ENCODE results near the gene TEPSIN. TPM values are rescaled to one million over a fixed set of nuclear protein-coding genes. Genes with fewer than 3 reads are reported as not detected.

TEPSIN gene
- polyA plus RNA-seq, 1 donor (not counting 4 experiments of a cell fraction or from before 2014, with no cell fraction given) = 7.1 TPM

DNA sequence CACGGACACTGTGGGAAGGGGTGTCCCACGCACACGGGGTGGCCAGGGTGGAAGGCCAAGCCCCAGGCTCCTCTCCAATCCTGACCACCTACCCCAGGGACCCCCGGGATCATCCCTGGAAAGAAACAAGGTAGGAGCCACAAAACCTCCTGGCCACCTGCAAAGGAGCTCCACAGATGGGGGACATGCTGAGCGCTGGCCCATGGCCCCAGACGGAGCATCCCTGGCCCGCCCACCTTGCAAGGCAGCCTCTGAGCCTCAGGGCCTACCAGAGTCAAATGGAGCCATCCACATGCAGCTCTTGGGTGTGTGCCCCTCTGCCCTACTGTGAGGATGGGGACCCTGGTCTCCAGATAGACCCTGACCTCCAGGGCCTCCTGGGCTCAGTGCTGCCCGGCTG is 40.0 kb upstream of the TEPSIN start:
- Histone ChIP-seq H3K36me3 (ENCODE audit: control insufficient read depth in 2 of 2, extremely low read depth in 1 of 2, insufficient read depth in 2 of 2, low read length in 2 of 2) (peaks cover 15 to 29% of the 10 kb centered on the region in 2 experiments), H3K4me2 (ENCODE audit: control insufficient read depth, extremely low read depth, insufficient read depth, low read depth, low read length) (no peak overlapping the region), H3K9me3 (ENCODE audit: control insufficient read depth, low read depth, low read length) (no peaks in the 10 kb centered on the region), H3K9ac (ENCODE audit: control insufficient read depth, extremely low read depth, insufficient read depth, low read length) (no peak overlapping the region), H2AFZ (ENCODE audit: control insufficient read depth, low read length) (no peak overlapping the region), H4K20me1 (ENCODE audit: control insufficient read depth, extremely low read depth, insufficient read depth, low read length) (no peaks in the 10 kb centered on the region), H3K79me2 (ENCODE audit: control insufficient read depth, insufficient read depth, low read length) (no peaks in the 10 kb centered on the region), H3K9me1 (ENCODE audit: control insufficient read depth, extremely low read depth, insufficient read depth, low read length) (no peaks in the 10 kb centered on the region), H3K27me3 (ENCODE audit: control insufficient read depth, extremely low read depth, insufficient read depth, low read length) (no peaks in the 10 kb centered on the region), H3K27ac (ENCODE audit: control insufficient read depth, insufficient read depth, low read length) (no peak overlapping the region), H3K4me1 (ENCODE audit: control insufficient read depth, extremely low read depth, insufficient read depth, low read length) (no peaks in the 10 kb centered on the region), H3K4me3 (ENCODE audit: control insufficient read depth in 2 of 3, extremely low read depth in 1 of 3, insufficient read depth in 2 of 3, low read depth in 1 of 3, low read length in 3 of 3) (no peak overlapping the region)
- dilution Hi-C loops (cut with MboI; ENCODE audit: extremely low pct_ligation_motif_present, low sequenced_read_pairs) = no loop called here
- DNase-seq (ENCODE audit: low read depth, low spot score) = no peak
- TF ChIP-seq EZH2 (IDR thresholded peaks at IDR 0.05; ENCODE audit: low read length) = no peak
- TF ChIP-seq, protein P1, sequence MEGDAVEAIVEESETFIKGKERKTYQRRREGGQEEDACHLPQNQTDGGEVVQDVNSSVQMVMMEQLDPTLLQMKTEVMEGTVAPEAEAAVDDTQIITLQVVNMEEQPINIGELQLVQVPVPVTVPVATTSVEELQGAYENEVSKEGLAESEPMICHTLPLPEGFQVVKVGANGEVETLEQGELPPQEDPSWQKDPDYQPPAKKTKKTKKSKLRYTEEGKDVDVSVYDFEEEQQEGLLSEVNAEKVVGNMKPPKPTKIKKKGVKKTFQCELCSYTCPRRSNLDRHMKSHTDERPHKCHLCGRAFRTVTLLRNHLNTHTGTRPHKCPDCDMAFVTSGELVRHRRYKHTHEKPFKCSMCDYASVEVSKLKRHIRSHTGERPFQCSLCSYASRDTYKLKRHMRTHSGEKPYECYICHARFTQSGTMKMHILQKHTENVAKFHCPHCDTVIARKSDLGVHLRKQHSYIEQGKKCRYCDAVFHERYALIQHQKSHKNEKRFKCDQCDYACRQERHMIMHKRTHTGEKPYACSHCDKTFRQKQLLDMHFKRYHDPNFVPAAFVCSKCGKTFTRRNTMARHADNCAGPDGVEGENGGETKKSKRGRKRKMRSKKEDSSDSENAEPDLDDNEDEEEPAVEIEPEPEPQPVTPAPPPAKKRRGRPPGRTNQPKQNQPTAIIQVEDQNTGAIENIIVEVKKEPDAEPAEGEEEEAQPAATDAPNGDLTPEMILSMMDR (optimal IDR thresholded peaks at IDR 0.05 in 1 of 3, IDR thresholded peaks at IDR 0.05 in 1 of 3, conservative IDR thresholded peaks at IDR 0.05 in 1 of 3; ENCODE audit: extremely low read depth in 1 of 3, insufficient read depth in 2 of 3, low read length in 3 of 3) = no peak
- FAIRE-seq = no peak

DNA sequence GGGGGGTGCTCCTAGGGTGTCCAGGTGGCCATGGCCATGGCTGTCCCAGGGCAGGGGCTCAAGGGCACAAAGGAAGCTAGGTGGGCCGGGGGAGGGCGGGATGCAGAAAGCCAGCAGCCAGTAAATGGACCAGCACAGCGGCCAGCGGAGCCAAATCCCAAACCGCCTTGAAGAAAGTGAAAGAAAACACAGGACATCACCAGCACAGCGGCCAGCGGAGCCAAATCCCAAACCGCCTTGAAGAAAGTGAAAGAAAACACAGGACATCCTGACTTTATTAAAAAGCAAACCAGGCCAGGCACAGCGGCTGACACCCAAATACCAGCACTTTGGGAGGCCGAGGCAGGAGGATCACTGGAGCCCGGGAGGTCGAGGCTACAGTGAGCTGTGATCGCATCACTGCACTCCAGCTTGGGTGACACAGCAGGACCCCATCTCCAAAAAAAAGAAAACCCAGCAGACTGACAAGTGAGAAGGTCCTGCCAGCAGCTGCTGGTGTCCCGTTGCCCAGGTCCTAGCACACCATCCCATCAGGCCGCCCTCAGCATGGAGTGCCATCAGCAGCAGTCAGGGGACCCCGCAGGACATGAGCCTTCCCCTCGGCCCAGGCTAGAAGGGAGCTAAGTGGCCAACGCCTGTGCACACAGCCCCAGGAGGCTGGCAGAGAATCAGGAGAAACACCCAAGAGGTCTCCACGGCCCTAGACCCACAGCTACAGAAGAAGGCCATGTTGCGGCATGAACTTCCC is 39.3 kb upstream of the TEPSIN start:
- peaks cover 15 to 31% of the 10 kb centered on the region in 2 experiments for H3K36me3 ChIP-seq (ENCODE audit: control insufficient read depth in 2 of 2, extremely low read depth in 1 of 2, insufficient read depth in 2 of 2, low read length in 2 of 2)
- no peak for FAIRE-seq
- H3K27ac ChIP-seq (ENCODE audit: control insufficient read depth, insufficient read depth, low read length) = no peak overlapping the region
- no peak overlapping the region for H2AFZ ChIP-seq (ENCODE audit: control insufficient read depth, low read length)
- no peak overlapping the region for H3K4me2 ChIP-seq (ENCODE audit: control insufficient read depth, extremely low read depth, insufficient read depth, low read depth, low read length)
- H3K4me3 ChIP-seq (ENCODE audit: control insufficient read depth in 2 of 3, extremely low read depth in 1 of 3, insufficient read depth in 2 of 3, low read depth in 1 of 3, low read length in 3 of 3) = no peak overlapping the region
- H3K4me1 ChIP-seq (ENCODE audit: control insufficient read depth, extremely low read depth, insufficient read depth, low read length) = no peaks in the 10 kb centered on the region
- no peaks in the 10 kb centered on the region for H3K9me1 ChIP-seq (ENCODE audit: control insufficient read depth, extremely low read depth, insufficient read depth, low read length)
- TF ChIP-seq, protein P1 (optimal IDR thresholded peaks at IDR 0.05 in 1 of 3, IDR thresholded peaks at IDR 0.05 in 1 of 3, conservative IDR thresholded peaks at IDR 0.05 in 1 of 3; ENCODE audit: extremely low read depth in 1 of 3, insufficient read depth in 2 of 3, low read length in 3 of 3) = no peak
- TF ChIP-seq EZH2 (IDR thresholded peaks at IDR 0.05; ENCODE audit: low read length) = no peak
- H3K9ac ChIP-seq (ENCODE audit: control insufficient read depth, extremely low read depth, insufficient read depth, low read length) = no peak overlapping the region
- no peaks in the 10 kb centered on the region for H4K20me1 ChIP-seq (ENCODE audit: control insufficient read depth, extremely low read depth, insufficient read depth, low read length)
- no peaks in the 10 kb centered on the region for H3K79me2 ChIP-seq (ENCODE audit: control insufficient read depth, insufficient read depth, low read length)
- H3K9me3 ChIP-seq (ENCODE audit: control insufficient read depth, low read depth, low read length) = no peaks in the 10 kb centered on the region
- dilution Hi-C loops (cut with MboI; ENCODE audit: extremely low pct_ligation_motif_present, low sequenced_read_pairs) = no loop called here
- no peak for DNase-seq (ENCODE audit: low read depth, low spot score)
- H3K27me3 ChIP-seq (ENCODE audit: control insufficient read depth, extremely low read depth, insufficient read depth, low read length) = no peaks in the 10 kb centered on the region
